Keratinocyte (primary cell): ENCODE data around the gene PARK7.

Experiments
- CTCF ChIP-seq, 3 experiments: IDR thresholded peaks in 1 of 3; conservative IDR thresholded peaks in 1 of 3; optimal IDR thresholded peaks in 1 of 3; 2 replicates in 2 of 3; 3 replicates in 1 of 3; pipeline versions ENCODE3 to v1.5.1; 2011; ENCODE audit warnings: low read length in 3 of 3, mild to moderate bottlenecking in 3 of 3, moderate library complexity in 2 of 3, control low read depth in 1 of 3, inconsistent platforms in 1 of 3; ENCODE audit not compliant: insufficient read depth in 2 of 3; ENCODE audit errors: extremely low read depth in 1 of 3
- EZH2 ChIP-seq: IDR thresholded peaks from one replicate; pipeline ENCODE4 v1.6.1; 2012; ENCODE audit warnings: inconsistent platforms, mild to moderate bottlenecking, low read length, moderate library complexity

- TF ChIP-seq CTCF (optimal IDR thresholded peaks at IDR 0.05 in 1 of 3, IDR thresholded peaks at IDR 0.05 in 1 of 3, conservative IDR thresholded peaks at IDR 0.05 in 1 of 3; ENCODE audit: extremely low read depth in 1 of 3, insufficient read depth in 2 of 3, low read length in 3 of 3) (peak; percentile 45 to 79 (median 50)), EZH2 (no peak)
These were observed 53.7 kb downstream of the PARK7 start for GRCh38 chr1:8015036-8015808.
